ENCODE data around the gene PEDS1. TPM values are rescaled to one million over a fixed set of nuclear protein-coding genes. Genes with fewer than 3 reads are reported as not detected.

The PEDS1 gene
- total and polyA plus RNA-seq, 11 donors = 13.7 to 37.4 (median 28.4) TPM

DNA sequence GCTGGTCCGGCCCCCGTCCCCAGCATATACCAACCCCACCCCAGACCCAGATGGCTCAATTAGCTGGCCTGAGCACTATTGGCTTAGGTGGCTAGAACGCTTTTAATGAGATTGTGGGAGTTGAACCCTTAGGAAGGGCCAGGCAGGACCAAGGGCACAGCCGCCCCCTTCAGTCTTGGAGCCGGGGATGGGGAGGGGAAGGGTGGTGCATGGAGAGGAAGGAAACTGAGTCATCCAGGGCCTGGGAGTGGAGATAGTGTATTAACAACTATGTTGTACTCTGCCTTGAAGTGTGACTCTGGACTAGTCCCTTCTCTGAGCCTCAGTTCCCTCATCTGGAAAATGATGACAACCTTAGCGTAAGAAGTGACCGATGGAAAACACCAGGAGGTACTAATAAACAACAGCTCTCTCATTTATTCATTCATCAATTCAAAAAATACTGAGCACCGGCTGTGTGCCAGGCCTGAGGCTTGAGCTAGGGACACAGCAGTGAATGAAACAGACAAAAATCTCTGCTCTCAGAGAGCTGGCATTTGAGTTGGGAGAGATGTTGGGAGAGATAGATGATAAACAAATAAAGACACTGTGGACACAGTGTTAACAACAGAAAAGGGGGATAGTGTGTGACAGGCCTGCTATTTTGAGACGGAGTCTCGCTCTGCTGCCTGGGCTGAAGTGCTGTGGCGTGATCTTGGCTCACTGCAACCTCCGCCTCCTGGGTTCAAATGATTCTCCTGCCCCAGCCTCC is 11.5 kb downstream of the PEDS1 start:
- H3K27me3 ChIP-seq = no peaks in the 10 kb centered on the region
- H3K4me3 ChIP-seq = no peak overlapping the region
- peak in 3 of 4 donors; percentile 9 to 76 (median 49) for ATAC-seq
- peaks cover 0 to 34% (median 24%) of the 10 kb centered on the region in 9 donors for H3K36me3 ChIP-seq
- H3K27ac ChIP-seq = peak overlapping the region in 7 of 12 donors; percentile 8 to 68 (median 41)
- intact Hi-C loops (cut with DNase I) = no loop called here
- H3K4me1 ChIP-seq = peaks cover 3 to 85% (median 42%) of the 10 kb centered on the region in 12 donors
- no peaks in the 10 kb centered on the region for H3K9me3 ChIP-seq
- WGBS, 4 donors = 74 to 85% (median 78%) methylated on average over 10 to 12 of the region's 12 CpGs
- TF ChIP-seq, protein P1, sequence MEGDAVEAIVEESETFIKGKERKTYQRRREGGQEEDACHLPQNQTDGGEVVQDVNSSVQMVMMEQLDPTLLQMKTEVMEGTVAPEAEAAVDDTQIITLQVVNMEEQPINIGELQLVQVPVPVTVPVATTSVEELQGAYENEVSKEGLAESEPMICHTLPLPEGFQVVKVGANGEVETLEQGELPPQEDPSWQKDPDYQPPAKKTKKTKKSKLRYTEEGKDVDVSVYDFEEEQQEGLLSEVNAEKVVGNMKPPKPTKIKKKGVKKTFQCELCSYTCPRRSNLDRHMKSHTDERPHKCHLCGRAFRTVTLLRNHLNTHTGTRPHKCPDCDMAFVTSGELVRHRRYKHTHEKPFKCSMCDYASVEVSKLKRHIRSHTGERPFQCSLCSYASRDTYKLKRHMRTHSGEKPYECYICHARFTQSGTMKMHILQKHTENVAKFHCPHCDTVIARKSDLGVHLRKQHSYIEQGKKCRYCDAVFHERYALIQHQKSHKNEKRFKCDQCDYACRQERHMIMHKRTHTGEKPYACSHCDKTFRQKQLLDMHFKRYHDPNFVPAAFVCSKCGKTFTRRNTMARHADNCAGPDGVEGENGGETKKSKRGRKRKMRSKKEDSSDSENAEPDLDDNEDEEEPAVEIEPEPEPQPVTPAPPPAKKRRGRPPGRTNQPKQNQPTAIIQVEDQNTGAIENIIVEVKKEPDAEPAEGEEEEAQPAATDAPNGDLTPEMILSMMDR (IDR thresholded peaks at IDR 0.05) = no peak
- no peak for TF ChIP-seq POLR2A (IDR thresholded peaks at IDR 0.05)
- DNase-seq = peak in 1 of 5 donors; percentile 59

DNA sequence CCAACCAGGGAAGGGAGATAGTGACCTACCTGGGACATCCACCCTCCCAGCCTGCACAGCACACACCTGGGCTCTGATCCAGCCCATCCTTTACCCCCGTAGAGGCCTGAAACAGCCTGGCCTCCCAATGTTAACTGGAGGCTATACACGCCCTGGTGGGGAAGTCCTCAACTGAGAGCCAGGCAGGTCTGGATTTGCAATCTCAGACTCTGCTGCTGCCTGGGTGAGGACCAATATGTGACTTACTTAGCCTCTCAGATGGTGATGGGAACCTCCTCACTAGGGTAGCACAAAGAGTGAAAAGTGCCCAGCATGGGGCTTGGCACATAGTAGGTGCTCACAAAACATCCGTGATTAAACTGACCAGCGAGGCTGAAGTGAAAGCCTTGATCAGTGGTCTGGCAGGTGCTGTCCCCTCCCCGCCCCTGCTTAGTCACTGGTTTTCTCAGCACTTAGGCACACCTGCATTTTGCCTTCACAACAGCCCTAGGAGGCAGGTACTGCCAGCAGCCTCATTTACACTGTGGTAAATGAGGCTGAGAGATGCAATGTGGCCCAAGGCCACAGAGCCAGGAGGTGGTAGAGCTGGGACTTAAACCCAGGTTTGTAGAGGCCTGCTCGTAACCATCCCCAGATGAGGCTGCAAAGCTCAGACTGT is 12.4 kb downstream of the PEDS1 start:
- DNase-seq = no peak
- WGBS, 4 donors = 80 to 95% (median 89%) methylated on average over 5 to 6 of the region's 6 CpGs
- TF ChIP-seq, protein P1 (IDR thresholded peaks at IDR 0.05) = no peak
- TF ChIP-seq POLR2A (IDR thresholded peaks at IDR 0.05) = no peak
- no peaks in the 10 kb centered on the region for H3K9me3 ChIP-seq
- ATAC-seq = no peak
- peaks cover 0 to 78% (median 36%) of the 10 kb centered on the region in 12 donors for H3K4me1 ChIP-seq
- intact Hi-C loops (cut with DNase I) = no loop called here
- peak overlapping the region in 7 of 12 donors; percentile 3 to 71 (median 41) for H3K27ac ChIP-seq
- no peak overlapping the region for H3K4me3 ChIP-seq
- H3K27me3 ChIP-seq = no peaks in the 10 kb centered on the region
- peaks cover 0 to 36% (median 24%) of the 10 kb centered on the region in 9 donors for H3K36me3 ChIP-seq

DNA sequence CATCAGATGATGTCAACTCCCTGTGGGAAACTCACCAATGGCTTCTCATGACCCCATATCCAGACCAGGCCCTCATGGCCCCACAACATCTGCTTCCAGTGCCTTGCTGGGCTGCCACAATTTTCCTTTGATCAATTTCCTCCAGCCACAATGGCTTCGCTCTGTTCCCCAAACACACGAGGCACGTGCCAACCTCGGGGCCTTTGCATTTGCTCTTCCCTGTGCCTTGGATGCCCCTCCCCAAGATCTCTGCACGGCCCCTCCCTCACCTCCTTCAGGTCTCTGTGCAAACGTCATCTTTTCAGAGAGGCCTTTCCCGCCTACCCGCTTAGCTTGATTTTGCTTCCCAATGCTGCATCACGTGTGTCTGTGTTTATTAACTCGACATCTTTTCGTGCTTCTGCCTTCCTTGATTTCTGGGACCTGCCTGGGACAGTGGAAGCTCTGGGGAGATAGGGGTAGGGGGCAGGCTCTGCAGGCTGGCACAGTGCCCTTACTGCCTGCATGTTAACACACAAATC is 13.1 kb downstream of the PEDS1 start:
- DNase-seq (no peak), ATAC-seq (no peak)
- Histone ChIP-seq H3K9me3 (no peaks in the 10 kb centered on the region), H3K27ac (peak overlapping the region in 3 of 12 donors; percentile 46 to 71 (median 68)), H3K4me1 (peaks cover 0 to 73% (median 35%) of the 10 kb centered on the region in 12 donors), H3K27me3 (no peaks in the 10 kb centered on the region), H3K4me3 (no peak overlapping the region), H3K36me3 (peaks cover 0 to 38% (median 29%) of the 10 kb centered on the region in 9 donors)
- TF ChIP-seq, protein P1 (IDR thresholded peaks at IDR 0.05) = no peak
- no peak for TF ChIP-seq POLR2A (IDR thresholded peaks at IDR 0.05)
- WGBS, 4 donors = 82 to 85% (median 83%) methylated on average over 11 of the region's 11 CpGs
- intact Hi-C loops (cut with DNase I) = no loop called here
